Breast epithelium (tissue), 4 donors: Measurements from ENCODE around the gene UBL4B. TPM values are rescaled to one million over a fixed set of nuclear protein-coding genes. Genes with fewer than 3 reads are reported as not detected.

Experiments used
- DNase-seq, 2 donors: peaks; one replicate each; pipeline ENCODE4 v3.0.0-alpha.2; 2019; ENCODE audit warnings: low spot score in 2 of 2
- H3K27ac ChIP-seq, 2 donors: fragments of 200-600 bp; sonication (generic) in 1 of 2; one replicate each; pipeline ENCODE4 v1.5.1; 2016 to 2019; ENCODE audit warnings: mild to moderate bottlenecking in 1 of 2
- H3K27me3 ChIP-seq, 2 donors: fragments of 200-600 bp; sonication (generic) in 1 of 2; one replicate each; pipeline versions ENCODE4 v1.5.1 to v1.6.0; 2017 to 2019; ENCODE audit warnings: control low read depth in 1 of 2, mild to moderate bottlenecking in 1 of 2
- H3K36me3 ChIP-seq: fragments of 200-600 bp; one replicate; pipeline ENCODE4 v1.5.1; 2019
- H3K4me1 ChIP-seq, 2 donors: fragments of 200-600 bp; sonication (generic); one replicate each; pipeline ENCODE4 v1.5.1; 2016 to 2019; ENCODE audit warnings: control low read depth in 1 of 2
- H3K4me3 ChIP-seq, 3 donors: fragments of 200-600 bp; sonication (generic); 1 replicate in 2 of 3; 2 replicates in 1 of 3; pipeline ENCODE4 v1.5.1; 2016 to 2019; ENCODE audit warnings: mild to moderate bottlenecking in 3 of 3, moderate library complexity in 2 of 3
- H3K9me3 ChIP-seq, 2 donors: fragments of 200-600 bp; sonication (generic) in 1 of 2; one replicate each; pipeline ENCODE4 v1.5.1; 2016 to 2019; ENCODE audit warnings: control low read depth in 1 of 2
- CTCF ChIP-seq, 3 donors: fragments of 450-650 bp; IDR thresholded peaks; one replicate each; pipeline ENCODE4 v1.5.1; 2016 to 2017; ENCODE audit warnings: antibody characterized with exemption in 3 of 3, mild to moderate bottlenecking in 3 of 3, moderate library complexity in 3 of 3
- POLR2A ChIP-seq: fragments of 450-650 bp; IDR thresholded peaks from one replicate; pipeline ENCODE4 v1.6.1; 2016; ENCODE audit warnings: antibody characterized with exemption, mild to moderate bottlenecking, moderate library complexity
- POLR2AphosphoS5 ChIP-seq, 3 donors: sonication (generic); formaldehyde crosslinking; IDR thresholded peaks; one replicate each; pipeline ENCODE4 v1.6.1; 2017; ENCODE audit warnings: antibody characterized with exemption in 3 of 3
- intact Hi-C: fragments of 100-400 bp; cut with DNase I; formaldehyde crosslinking; loops from one replicate; pipeline ENCODE4 v1.15.1; 2023; ENCODE audit warnings: low total_unique reads
- total RNA-seq, 3 donors: library from RNA; depleted of rRNA; stranded (reverse); fragments of >200 nt; gene quantifications; one replicate each; pipeline ENCODE4 v1.1.0, GENCODE V29; 2016

Gene UBL4B
- total RNA-seq, 3 donors from 2014 or later: 0.29 to 1.6 (median 0.96) TPM

- H3K27ac ChIP-seq: no peak overlapping the region
- H3K4me3 ChIP-seq: no peak overlapping the region
- H3K27me3 ChIP-seq: peaks cover 25 to 42% of the 10 kb centered on the region in 2 donors
- H3K9me3 ChIP-seq: peaks cover 0 to 9% of the 10 kb centered on the region in 2 donors
- no peaks in the 10 kb centered on the region for H3K36me3 ChIP-seq
- H3K4me1 ChIP-seq: no peaks in the 10 kb centered on the region
- intact Hi-C loops: no loop called here
- TF ChIP-seq POLR2AphosphoS5 (IDR thresholded peaks at IDR 0.05) (no peak), POLR2A (no peak), CTCF (IDR thresholded peaks at IDR 0.05) (no peak)
- no peak for DNase-seq
Observed at GRCh38 chr1:110065841-110066240, 46.4 kb upstream of the UBL4B start.

GRCh38 chr1:110067479-110067892 is 44.8 kb upstream of the UBL4B start:
- no peak for DNase-seq
- H3K27me3 ChIP-seq: peaks cover 26 to 55% of the 10 kb centered on the region in 2 donors
- intact Hi-C loops: no loop called here

GRCh38 chr1:110067893-110068645 is 44.2 kb upstream of the UBL4B start:
- no peaks in the 10 kb centered on the region for H3K36me3 ChIP-seq
- intact Hi-C loops: no loop called here
- peak overlapping the region in 1 of 3 donors; percentile 19 for H3K4me3 ChIP-seq
- DNase-seq: no peak
- peaks cover 26 to 55% of the 10 kb centered on the region in 2 donors for H3K27me3 ChIP-seq
- H3K27ac ChIP-seq: no peak overlapping the region
- TF ChIP-seq CTCF (IDR thresholded peaks at IDR 0.05) (no peak), POLR2AphosphoS5 (IDR thresholded peaks at IDR 0.05) (no peak), POLR2A (no peak)
- peaks cover 0 to 9% of the 10 kb centered on the region in 2 donors for H3K9me3 ChIP-seq
- no peaks in the 10 kb centered on the region for H3K4me1 ChIP-seq

More at GRCh38 chr1:110067479-110067892, 44.8 kb upstream of the UBL4B start:
- no peak overlapping the region for H3K4me3 ChIP-seq
- peaks cover 0 to 9% of the 10 kb centered on the region in 2 donors for H3K9me3 ChIP-seq
- no peaks in the 10 kb centered on the region for H3K36me3 ChIP-seq
- no peak for TF ChIP-seq POLR2A
- TF ChIP-seq POLR2AphosphoS5 (IDR thresholded peaks at IDR 0.05): no peak
- no peak for TF ChIP-seq CTCF (IDR thresholded peaks at IDR 0.05)
- H3K4me1 ChIP-seq: no peaks in the 10 kb centered on the region
- no peak overlapping the region for H3K27ac ChIP-seq

GRCh38 chr1:110068646-110069403 is 43.4 kb upstream of the UBL4B start:
- no peak for DNase-seq
- no peaks in the 10 kb centered on the region for H3K4me1 ChIP-seq
- peaks cover 0 to 9% of the 10 kb centered on the region in 2 donors for H3K9me3 ChIP-seq
- H3K4me3 ChIP-seq: peak overlapping the region in 1 of 3 donors; percentile 59
- H3K27ac ChIP-seq: no peak overlapping the region
- no peak for TF ChIP-seq CTCF (IDR thresholded peaks at IDR 0.05)
- no peak for TF ChIP-seq POLR2AphosphoS5 (IDR thresholded peaks at IDR 0.05)
- no peak for TF ChIP-seq POLR2A
- H3K27me3 ChIP-seq: peaks cover 26 to 55% of the 10 kb centered on the region in 2 donors
- intact Hi-C loops: no loop called here
- no peaks in the 10 kb centered on the region for H3K36me3 ChIP-seq
